Body of pancreas (tissue), 4 donors: ENCODE measurements around the gene ZFAND3. TPM values are rescaled to one million over a fixed set of nuclear protein-coding genes. Genes with fewer than 3 reads are reported as not detected.
"Not testable (repeated sequence)": the region's sequence is repeated elsewhere in the genome, so short reads cannot be mapped to it uniquely, and the experiment has no call there.

Source experiments
- ATAC-seq: fragments of 150-250 bp; one replicate; pipeline ENCODE4 v1.9.1; 2016
- DNase-seq, 4 donors: peaks; one replicate each; pipeline ENCODE4 v3.0.0-alpha.2; 2019
- H3K27ac ChIP-seq, 4 donors: fragments of 200-600 bp; sonication (generic); 1 replicate in 3 of 4; 2 replicates in 1 of 4; pipeline versions ENCODE4 v1.5.1 to v1.6.1; 2016 to 2019; ENCODE audit warnings: mild to moderate bottlenecking in 1 of 4, mixed read lengths in 1 of 4, moderate library complexity in 1 of 4
- H3K27me3 ChIP-seq, 2 donors: fragments of 200-600 bp; sonication (generic); one replicate each; pipeline ENCODE4 v1.6.0; 2016; ENCODE audit warnings: mild to moderate bottlenecking in 1 of 2
- H3K36me3 ChIP-seq, 2 donors: fragments of 200-600 bp; sonication (generic); replicated peaks in 1 of 2; 2 replicates each; pipeline ENCODE4 v1.5.1; 2016; ENCODE audit warnings: low read depth in 2 of 2; ENCODE audit not compliant: insufficient read depth in 1 of 2
- H3K4me1 ChIP-seq: fragments of 200-600 bp; sonication (generic); one replicate; pipeline ENCODE4 v1.6.0; 2016
- H3K4me3 ChIP-seq, 2 donors: fragments of 200-600 bp; sonication (generic); 1 replicate in 1 of 2; 2 replicates in 1 of 2; pipeline ENCODE4 v1.5.1; 2016 to 2019
- H3K9me3 ChIP-seq, 3 donors: fragments of 200-600 bp; sonication (generic); 1 replicate in 2 of 3; 2 replicates in 1 of 3; pipeline ENCODE4 v1.5.1; 2016
- CTCF ChIP-seq, 7 experiments: fragments of 450-650 bp in 4 of 7; fragments of 200-600 bp in 3 of 7; sonication (generic) in 3 of 7; IDR thresholded peaks; one replicate each; pipeline ENCODE4 v1.5.1; 2016 to 2019; ENCODE audit warnings: antibody characterized with exemption in 7 of 7
- POLR2A ChIP-seq, 3 donors: fragments of 450-650 bp; IDR thresholded peaks; one replicate each; pipeline ENCODE4 v1.6.1; 2016; ENCODE audit warnings: antibody characterized with exemption in 3 of 3, mild to moderate bottlenecking in 2 of 3
- WGBS, 2 donors: methylation state at CpG; one replicate each; pipeline ENCODE4 v1.1.5; 2017; 5-methylcytosine and 5-hydroxymethylcytosine counted together
- intact Hi-C: fragments of 100-400 bp; cut with DNase I; formaldehyde crosslinking; loops from one replicate; pipeline ENCODE4 v1.15.1; 2023
- total RNA-seq, 2 donors: library from RNA; depleted of rRNA; stranded (reverse); fragments of >200 nt; gene quantifications; one replicate each; pipeline ENCODE4 v1.1.0, GENCODE V29; 2016

The ZFAND3 gene
- total RNA-seq, 2 donors from 2014 or later = 20.8 to 27.0 TPM

GRCh38 chr6:38043259-38043753 is 223.8 kb downstream of the ZFAND3 start:
- 64 to 73% methylated on average over 3 of the region's 3 CpGs for WGBS, 2 donors
- no peaks in the 10 kb centered on the region for H3K27me3 ChIP-seq
- no peak overlapping the region for H3K27ac ChIP-seq
- H3K9me3 ChIP-seq = no peaks in the 10 kb centered on the region
- ATAC-seq = no peak
- H3K4me1 ChIP-seq = no peaks in the 10 kb centered on the region
- no peak for DNase-seq
- H3K36me3 ChIP-seq = no peaks in the 10 kb centered on the region
- no peak for TF ChIP-seq POLR2A (IDR thresholded peaks at IDR 0.05)
- TF ChIP-seq CTCF (IDR thresholded peaks at IDR 0.05) = no peak
- no peak overlapping the region for H3K4me3 ChIP-seq
- intact Hi-C loops = no loop called here

GRCh38 chr6:38045701-38046305 is 226.3 kb downstream of the ZFAND3 start:
- intact Hi-C loops = no loop called here
- no peak overlapping the region for H3K4me3 ChIP-seq
- no peaks in the 10 kb centered on the region for H3K27me3 ChIP-seq
- 80 to 87% methylated on average over 6 of the region's 6 CpGs for WGBS, 2 donors
- no peaks in the 10 kb centered on the region for H3K9me3 ChIP-seq
- H3K36me3 ChIP-seq = no peaks in the 10 kb centered on the region
- no peak for DNase-seq
- TF ChIP-seq POLR2A (IDR thresholded peaks at IDR 0.05) (no peak), CTCF (IDR thresholded peaks at IDR 0.05) (no peak)
- no peak for ATAC-seq
- H3K4me1 ChIP-seq = no peaks in the 10 kb centered on the region
- no peak overlapping the region for H3K27ac ChIP-seq

- Histone ChIP-seq H3K27ac (no peak overlapping the region), H3K4me1 (no peaks in the 10 kb centered on the region), H3K27me3 (no peaks in the 10 kb centered on the region), H3K4me3 (no peak overlapping the region), H3K9me3 (no peaks in the 10 kb centered on the region), H3K36me3 (no peaks in the 10 kb centered on the region)
- no peak for DNase-seq
- intact Hi-C loops = no loop called here
- no peak for ATAC-seq
- 87 to 89% methylated on average over 4 of the region's 4 CpGs for WGBS, 2 donors
- TF ChIP-seq CTCF (IDR thresholded peaks at IDR 0.05) = no peak
- no peak for TF ChIP-seq POLR2A (IDR thresholded peaks at IDR 0.05)
These were observed 228.0 kb downstream of the ZFAND3 start for GRCh38 chr6:38047562-38047961.

GRCh38 chr6:38049861-38050397 is 230.4 kb downstream of the ZFAND3 start:
- DNase-seq, H3K27ac ChIP-seq, intact Hi-C loops, H3K36me3 ChIP-seq, H3K9me3 ChIP-seq, ATAC-seq, H3K4me3 ChIP-seq, H3K4me1 ChIP-seq, H3K27me3 ChIP-seq: not testable (repeated sequence)
- WGBS, 2 donors = 96% methylated on average over 9 of the region's 9 CpGs

GRCh38 chr6:38051819-38052434 is 232.4 kb downstream of the ZFAND3 start:
- H3K4me1 ChIP-seq = peaks cover 7% of the 10 kb centered on the region
- no peak overlapping the region for H3K4me3 ChIP-seq
- no peaks in the 10 kb centered on the region for H3K9me3 ChIP-seq
- TF ChIP-seq POLR2A (IDR thresholded peaks at IDR 0.05) = no peak
- no peak for TF ChIP-seq CTCF (IDR thresholded peaks at IDR 0.05)
- H3K36me3 ChIP-seq = no peaks in the 10 kb centered on the region
- H3K27me3 ChIP-seq = no peaks in the 10 kb centered on the region
- intact Hi-C loops = no loop called here
- no peak for ATAC-seq
- no peak overlapping the region for H3K27ac ChIP-seq
- DNase-seq = no peak
- 94 to 96% methylated on average over 1 of the region's 1 CpG for WGBS, 2 donors
